H1 (cell line): ENCODE measurements around the gene GJD4. TPM values are rescaled to one million over a fixed set of nuclear protein-coding genes. Genes with fewer than 3 reads are reported as not detected.

Source experiments
- ASH2L ChIP-seq: fragments of 200-600, 300-600 bp; sonication (generic); IDR thresholded peaks from one replicate; pipeline ENCODE4 v1.7.1; 2017; ENCODE audit warnings: low read length
- CTBP2 ChIP-seq: IDR thresholded peaks from 2 replicates; pipeline ENCODE4 v1.7.0; 2011; ENCODE audit warnings: borderline replicate concordance, mild to moderate bottlenecking, moderate library complexity, mixed read lengths, low read length; ENCODE audit not compliant: insufficient read depth, insufficient read length
- E2F6 ChIP-seq: IDR thresholded peaks from 2 replicates; pipeline ENCODE4 v1.6.1; 2012; ENCODE audit warnings: inconsistent platforms
- PHF8 ChIP-seq: fragments of 200-600 bp; sonication (generic); conservative IDR thresholded peaks from 2 replicates; pipeline ENCODE4 v1.7.1; 2012; ENCODE audit warnings: low read depth, mild to moderate bottlenecking, inconsistent platforms, low read length, moderate library complexity
- POLR2A ChIP-seq, 2 experiments: IDR thresholded peaks; 1 replicate in 1 of 2; 2 replicates in 1 of 2; pipeline ENCODE4 v1.6.1; 2011; ENCODE audit warnings: low read depth in 2 of 2, low read length in 2 of 2, mild to moderate bottlenecking in 2 of 2; ENCODE audit errors: control extremely low read depth in 1 of 2
- RBBP5 ChIP-seq: IDR thresholded peaks from 2 replicates; pipeline ENCODE4 v1.7.1; 2012; ENCODE audit warnings: low read depth, mild to moderate bottlenecking, inconsistent platforms, low read length, moderate library complexity, borderline replicate concordance
- RXRA ChIP-seq: IDR thresholded peaks from 2 replicates; pipeline ENCODE4 v1.6.1; 2011; ENCODE audit warnings: low read depth, mild to moderate bottlenecking, low read length, moderate library complexity; ENCODE audit not compliant: insufficient read depth
- SP2 ChIP-seq: IDR thresholded peaks from 2 replicates; pipeline ENCODE4 v1.6.1; 2012; ENCODE audit warnings: mild to moderate bottlenecking, low read length, inconsistent platforms
- TBP ChIP-seq: IDR thresholded peaks from 2 replicates; pipeline ENCODE4 v1.6.1; 2011; ENCODE audit warnings: low read depth, low read length, improper control_type of control experiment
- polyA plus RNA-seq, 7 experiments: library from polyadenylated mRNA; depleted of rRNA in 3 of 7; stranded (reverse) in 5 of 7; unstranded in 2 of 7; fragments of >200 nt in 5 of 7; fragments of 200-250 nt in 2 of 7; gene quantifications; 1 replicate in 5 of 7; 2 replicates in 1 of 7; 4 replicates in 1 of 7; pipeline versions ENCODE4 v1.2.1 to v1.2.3, GENCODE V29; 2011 to 2013; ENCODE audit warnings: missing spikeins in 2 of 7, mixed read lengths in 2 of 7
- total RNA-seq: library from RNA; stranded (reverse); fragmentation: NEBNext Ultra II Directional; extraction: Animal tissue kit (Norgen Biotek cat#: 25700); gene quantifications from 2 replicates; pipeline ENCODE4 v1.2.1, GENCODE V29; 2021
- TF ChIP-seq, protein P1 (sequence below): fragments of 300-600 bp; sonication (generic); IDR thresholded peaks from 2 replicates; pipeline ENCODE4 v1.7.1; 2012; ENCODE audit warnings: low read length, moderate library complexity, mild to moderate bottlenecking, inconsistent platforms; ENCODE audit not compliant: insufficient replicate concordance

GJD4 gene
- total and polyA plus RNA-seq, 2 of the 8 experiments (the other 6 are each of a cell fraction or from before 2014, with no cell fraction given) = not detected

- TF ChIP-seq, protein P1, sequence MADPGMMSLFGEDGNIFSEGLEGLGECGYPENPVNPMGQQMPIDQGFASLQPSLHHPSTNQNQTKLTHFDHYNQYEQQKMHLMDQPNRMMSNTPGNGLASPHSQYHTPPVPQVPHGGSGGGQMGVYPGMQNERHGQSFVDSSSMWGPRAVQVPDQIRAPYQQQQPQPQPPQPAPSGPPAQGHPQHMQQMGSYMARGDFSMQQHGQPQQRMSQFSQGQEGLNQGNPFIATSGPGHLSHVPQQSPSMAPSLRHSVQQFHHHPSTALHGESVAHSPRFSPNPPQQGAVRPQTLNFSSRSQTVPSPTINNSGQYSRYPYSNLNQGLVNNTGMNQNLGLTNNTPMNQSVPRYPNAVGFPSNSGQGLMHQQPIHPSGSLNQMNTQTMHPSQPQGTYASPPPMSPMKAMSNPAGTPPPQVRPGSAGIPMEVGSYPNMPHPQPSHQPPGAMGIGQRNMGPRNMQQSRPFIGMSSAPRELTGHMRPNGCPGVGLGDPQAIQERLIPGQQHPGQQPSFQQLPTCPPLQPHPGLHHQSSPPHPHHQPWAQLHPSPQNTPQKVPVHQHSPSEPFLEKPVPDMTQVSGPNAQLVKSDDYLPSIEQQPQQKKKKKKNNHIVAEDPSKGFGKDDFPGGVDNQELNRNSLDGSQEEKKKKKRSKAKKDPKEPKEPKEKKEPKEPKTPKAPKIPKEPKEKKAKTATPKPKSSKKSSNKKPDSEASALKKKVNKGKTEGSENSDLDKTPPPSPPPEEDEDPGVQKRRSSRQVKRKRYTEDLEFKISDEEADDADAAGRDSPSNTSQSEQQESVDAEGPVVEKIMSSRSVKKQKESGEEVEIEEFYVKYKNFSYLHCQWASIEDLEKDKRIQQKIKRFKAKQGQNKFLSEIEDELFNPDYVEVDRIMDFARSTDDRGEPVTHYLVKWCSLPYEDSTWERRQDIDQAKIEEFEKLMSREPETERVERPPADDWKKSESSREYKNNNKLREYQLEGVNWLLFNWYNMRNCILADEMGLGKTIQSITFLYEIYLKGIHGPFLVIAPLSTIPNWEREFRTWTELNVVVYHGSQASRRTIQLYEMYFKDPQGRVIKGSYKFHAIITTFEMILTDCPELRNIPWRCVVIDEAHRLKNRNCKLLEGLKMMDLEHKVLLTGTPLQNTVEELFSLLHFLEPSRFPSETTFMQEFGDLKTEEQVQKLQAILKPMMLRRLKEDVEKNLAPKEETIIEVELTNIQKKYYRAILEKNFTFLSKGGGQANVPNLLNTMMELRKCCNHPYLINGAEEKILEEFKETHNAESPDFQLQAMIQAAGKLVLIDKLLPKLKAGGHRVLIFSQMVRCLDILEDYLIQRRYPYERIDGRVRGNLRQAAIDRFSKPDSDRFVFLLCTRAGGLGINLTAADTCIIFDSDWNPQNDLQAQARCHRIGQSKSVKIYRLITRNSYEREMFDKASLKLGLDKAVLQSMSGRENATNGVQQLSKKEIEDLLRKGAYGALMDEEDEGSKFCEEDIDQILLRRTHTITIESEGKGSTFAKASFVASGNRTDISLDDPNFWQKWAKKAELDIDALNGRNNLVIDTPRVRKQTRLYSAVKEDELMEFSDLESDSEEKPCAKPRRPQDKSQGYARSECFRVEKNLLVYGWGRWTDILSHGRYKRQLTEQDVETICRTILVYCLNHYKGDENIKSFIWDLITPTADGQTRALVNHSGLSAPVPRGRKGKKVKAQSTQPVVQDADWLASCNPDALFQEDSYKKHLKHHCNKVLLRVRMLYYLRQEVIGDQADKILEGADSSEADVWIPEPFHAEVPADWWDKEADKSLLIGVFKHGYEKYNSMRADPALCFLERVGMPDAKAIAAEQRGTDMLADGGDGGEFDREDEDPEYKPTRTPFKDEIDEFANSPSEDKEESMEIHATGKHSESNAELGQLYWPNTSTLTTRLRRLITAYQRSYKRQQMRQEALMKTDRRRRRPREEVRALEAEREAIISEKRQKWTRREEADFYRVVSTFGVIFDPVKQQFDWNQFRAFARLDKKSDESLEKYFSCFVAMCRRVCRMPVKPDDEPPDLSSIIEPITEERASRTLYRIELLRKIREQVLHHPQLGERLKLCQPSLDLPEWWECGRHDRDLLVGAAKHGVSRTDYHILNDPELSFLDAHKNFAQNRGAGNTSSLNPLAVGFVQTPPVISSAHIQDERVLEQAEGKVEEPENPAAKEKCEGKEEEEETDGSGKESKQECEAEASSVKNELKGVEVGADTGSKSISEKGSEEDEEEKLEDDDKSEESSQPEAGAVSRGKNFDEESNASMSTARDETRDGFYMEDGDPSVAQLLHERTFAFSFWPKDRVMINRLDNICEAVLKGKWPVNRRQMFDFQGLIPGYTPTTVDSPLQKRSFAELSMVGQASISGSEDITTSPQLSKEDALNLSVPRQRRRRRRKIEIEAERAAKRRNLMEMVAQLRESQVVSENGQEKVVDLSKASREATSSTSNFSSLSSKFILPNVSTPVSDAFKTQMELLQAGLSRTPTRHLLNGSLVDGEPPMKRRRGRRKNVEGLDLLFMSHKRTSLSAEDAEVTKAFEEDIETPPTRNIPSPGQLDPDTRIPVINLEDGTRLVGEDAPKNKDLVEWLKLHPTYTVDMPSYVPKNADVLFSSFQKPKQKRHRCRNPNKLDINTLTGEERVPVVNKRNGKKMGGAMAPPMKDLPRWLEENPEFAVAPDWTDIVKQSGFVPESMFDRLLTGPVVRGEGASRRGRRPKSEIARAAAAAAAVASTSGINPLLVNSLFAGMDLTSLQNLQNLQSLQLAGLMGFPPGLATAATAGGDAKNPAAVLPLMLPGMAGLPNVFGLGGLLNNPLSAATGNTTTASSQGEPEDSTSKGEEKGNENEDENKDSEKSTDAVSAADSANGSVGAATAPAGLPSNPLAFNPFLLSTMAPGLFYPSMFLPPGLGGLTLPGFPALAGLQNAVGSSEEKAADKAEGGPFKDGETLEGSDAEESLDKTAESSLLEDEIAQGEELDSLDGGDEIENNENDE = no peak
- TF ChIP-seq PHF8 (no peak), TBP (no peak), ASH2L (no peak), RXRA (no peak), SP2 (no peak), CTBP2 (no peak), POLR2A (IDR thresholded peaks at IDR 0.05; ENCODE audit: control extremely low read depth in 1 of 2, low read depth in 2 of 2, low read length in 2 of 2) (no peak), E2F6 (no peak), RBBP5 (no peak)
These were observed 21.9 kb downstream of the GJD4 start (continued) for GRCh38 chr10:35626971-35627507.
